Measurements from ENCODE around the gene ZBP1.

ZBP1 gene

GRCh38 chr20:57620274-57620990 lies at the start of gene ZBP1:
ZBP1 (minus strand) TSS chr20:57620426; CDS start chr20:57620295, 131 bp downstream.
- peak; percentile 42 for DNase-seq

- no peak for DNase-seq
Observed at GRCh38 chr20:57669632-57670031, 49.4 kb upstream of the ZBP1 start.

GRCh38 chr20:57667924-57668782 lies 47.9 kb upstream of the ZBP1 start:
- DNase-seq: peak; percentile 48

GRCh38 chr20:57667388-57667787 lies 47.2 kb upstream of the ZBP1 start:
- no peak for DNase-seq

GRCh38 chr20:57666834-57667157 lies 46.6 kb upstream of the ZBP1 start:
- no peak for DNase-seq

GRCh38 chr20:57666106-57666833 lies 46.0 kb upstream of the ZBP1 start:
- DNase-seq: no peak

GRCh38 chr20:57665589-57665971 lies 45.4 kb upstream of the ZBP1 start:
- no peak for DNase-seq

- DNase-seq: no peak
Observed at GRCh38 chr20:57664924-57665588, 44.8 kb upstream of the ZBP1 start.

- no peak for DNase-seq
Observed at GRCh38 chr20:57664476-57664875, 44.2 kb upstream of the ZBP1 start.

GRCh38 chr20:57663681-57664451 lies 43.6 kb upstream of the ZBP1 start:
- DNase-seq: no peak

- no peak for DNase-seq
Observed at GRCh38 chr20:57663241-57663640, 43.0 kb upstream of the ZBP1 start.

- DNase-seq: no peak
Observed at GRCh38 chr20:57662456-57663240, 42.4 kb upstream of the ZBP1 start.

GRCh38 chr20:57661746-57662455 lies 41.7 kb upstream of the ZBP1 start:
- DNase-seq: no peak

GRCh38 chr20:57660922-57661745 lies 40.9 kb upstream of the ZBP1 start:
- DNase-seq: no peak

GRCh38 chr20:57660181-57660921 lies 40.1 kb upstream of the ZBP1 start:
- DNase-seq: no peak

- DNase-seq: no peak
Observed at GRCh38 chr20:57659517-57660180, 39.4 kb upstream of the ZBP1 start.

- DNase-seq: no peak
Observed at GRCh38 chr20:57658833-57659516, 38.7 kb upstream of the ZBP1 start.

- DNase-seq: no peak
Observed at GRCh38 chr20:57658447-57658832, 38.2 kb upstream of the ZBP1 start.

Measured in NCI-H2029 (cell line).